K562 (cell line): ENCODE data around the gene CHCHD4. TPM values are rescaled to one million over a fixed set of nuclear protein-coding genes. Genes with fewer than 3 reads are reported as not detected.

Experiments
- CHD2 ChIP-seq: IDR thresholded peaks from 2 replicates; pipeline ENCODE4 v1.6.1; 2011; ENCODE audit warnings: low read depth, low read length
- CREB3 ChIP-seq: fragments of 450-650 bp; conservative IDR thresholded peaks from 2 replicates; pipeline ENCODE4 v1.6.1; 2016; ENCODE audit warnings: missing genetic modification characterization, low read depth, mild to moderate bottlenecking, missing compliant biosample characterization, moderate library complexity
- HDAC3 ChIP-seq: fragments of 450-650 bp; IDR thresholded peaks from 2 replicates; pipeline ENCODE4 v1.6.1; 2018; ENCODE audit warnings: borderline replicate concordance, mild to moderate bottlenecking, moderate library complexity; ENCODE audit not compliant: partially characterized antibody
- NR2C1 ChIP-seq, 2 experiments: fragments of 450-650 bp; IDR thresholded peaks; 2 replicates each; pipeline ENCODE4 v1.6.1; 2017; ENCODE audit warnings: mild to moderate bottlenecking in 2 of 2, antibody characterized with exemption in 1 of 2, inconsistent platforms in 1 of 2, missing compliant biosample characterization in 1 of 2, missing genetic modification characterization in 1 of 2
- RFX7 ChIP-seq: fragments of 250-450 bp; sonication (Bioruptor Pico); IDR thresholded peaks from 2 replicates; pipeline ENCODE4 v1.5.1; 2021; ENCODE audit warnings: mild to moderate bottlenecking
- SIX5 ChIP-seq, 2 experiments: IDR thresholded peaks; 2 replicates each; pipeline ENCODE4 v1.6.1; 2011; ENCODE audit warnings: low read length in 2 of 2, borderline replicate concordance in 1 of 2, low read depth in 1 of 2, mild to moderate bottlenecking in 1 of 2, moderate library complexity in 1 of 2; ENCODE audit not compliant: insufficient read depth in 1 of 2
- STAT6 ChIP-seq: sonication (generic); formaldehyde crosslinking; IDR thresholded peaks from 2 replicates; pipeline ENCODE4 v1.8.1; 2023; ENCODE audit warnings: mild to moderate bottlenecking, missing genetic modification reagents
- TBL1XR1 ChIP-seq, 2 experiments: IDR thresholded peaks; 2 replicates each; pipeline ENCODE4 v1.6.1; 2012; ENCODE audit warnings: improper control_type of control experiment in 2 of 2, low read length in 2 of 2, mild to moderate bottlenecking in 1 of 2
- ZFP91 ChIP-seq: sonication (generic); formaldehyde crosslinking; IDR thresholded peaks from 2 replicates; pipeline ENCODE4 v1.8.0; 2022; ENCODE audit warnings: mild to moderate bottlenecking, missing genetic modification reagents
- ZNF140 ChIP-seq: fragments of 250-450 bp; sonication (Bioruptor Pico); IDR thresholded peaks from 2 replicates; pipeline ENCODE4 v1.8.0; 2021; ENCODE audit warnings: moderate library complexity, mild to moderate bottlenecking, inconsistent platforms
- ZNF444 ChIP-seq: fragments of 250-450 bp; sonication (Bioruptor Pico); IDR thresholded peaks from 2 replicates; pipeline ENCODE4 v1.4.0; 2020; ENCODE audit warnings: mild to moderate bottlenecking, moderate library complexity
- ZNF589 ChIP-seq: fragments of 200-800 bp; sonication (Bioruptor generic); IDR thresholded peaks from 2 replicates; pipeline ENCODE4 v1.6.1; 2016; ENCODE audit warnings: low read depth, missing genetic modification characterization, missing compliant biosample characterization
- polyA plus RNA-seq, 8 experiments: library from polyadenylated mRNA; depleted of rRNA in 4 of 8; stranded (reverse) in 5 of 8; unstranded in 3 of 8; fragments of >200 nt; fragmentation: Nextera tagmentation in 2 of 8; fragmentation: Illumina TruSeq in 1 of 8; extraction: Ambion mirVana in 2 of 8; extraction: Trizol in 1 of 8; gene quantifications; 2 replicates each; pipeline versions ENCODE4 v1.2.1 to v1.2.3, GENCODE V29; 2011 to 2014; ENCODE audit warnings: inconsistent platforms in 1 of 8, missing spikeins in 1 of 8
- total RNA-seq, 7 experiments: library from RNA; depleted of rRNA in 6 of 7; stranded (reverse); fragments of >200 nt in 6 of 7; fragmentation: Illumina TruSeq in 2 of 7; extraction: Trizol in 2 of 7; gene quantifications; 2 replicates each; pipeline versions ENCODE4 v1.2.1 to v1.2.3, GENCODE V29; 2011 to 2021; ENCODE audit warnings: low replicate concordance in 1 of 7
- TF ChIP-seq, protein P1 (sequence below), 2 experiments: fragments of 450-650 bp; IDR thresholded peaks; 2 replicates each; pipeline ENCODE4 v1.6.1; 2016
- TF ChIP-seq, protein P2 (sequence below), 2 experiments: fragments of 450-650 bp in 1 of 2; IDR thresholded peaks; 2 replicates each; pipeline ENCODE4 v1.6.1; 2011 to 2017; ENCODE audit warnings: low read depth in 2 of 2, antibody characterized with exemption in 1 of 2, borderline replicate concordance in 1 of 2, low read length in 1 of 2, mild to moderate bottlenecking in 1 of 2, mixed read lengths in 1 of 2; ENCODE audit not compliant: control insufficient read depth in 1 of 2

Gene CHCHD4
- total and polyA plus RNA-seq, 9 of the 15 experiments (the other 6 are each of a cell fraction or from before 2014, with no cell fraction given), result 55.4 to 225 (median 77.2) TPM

DNA sequence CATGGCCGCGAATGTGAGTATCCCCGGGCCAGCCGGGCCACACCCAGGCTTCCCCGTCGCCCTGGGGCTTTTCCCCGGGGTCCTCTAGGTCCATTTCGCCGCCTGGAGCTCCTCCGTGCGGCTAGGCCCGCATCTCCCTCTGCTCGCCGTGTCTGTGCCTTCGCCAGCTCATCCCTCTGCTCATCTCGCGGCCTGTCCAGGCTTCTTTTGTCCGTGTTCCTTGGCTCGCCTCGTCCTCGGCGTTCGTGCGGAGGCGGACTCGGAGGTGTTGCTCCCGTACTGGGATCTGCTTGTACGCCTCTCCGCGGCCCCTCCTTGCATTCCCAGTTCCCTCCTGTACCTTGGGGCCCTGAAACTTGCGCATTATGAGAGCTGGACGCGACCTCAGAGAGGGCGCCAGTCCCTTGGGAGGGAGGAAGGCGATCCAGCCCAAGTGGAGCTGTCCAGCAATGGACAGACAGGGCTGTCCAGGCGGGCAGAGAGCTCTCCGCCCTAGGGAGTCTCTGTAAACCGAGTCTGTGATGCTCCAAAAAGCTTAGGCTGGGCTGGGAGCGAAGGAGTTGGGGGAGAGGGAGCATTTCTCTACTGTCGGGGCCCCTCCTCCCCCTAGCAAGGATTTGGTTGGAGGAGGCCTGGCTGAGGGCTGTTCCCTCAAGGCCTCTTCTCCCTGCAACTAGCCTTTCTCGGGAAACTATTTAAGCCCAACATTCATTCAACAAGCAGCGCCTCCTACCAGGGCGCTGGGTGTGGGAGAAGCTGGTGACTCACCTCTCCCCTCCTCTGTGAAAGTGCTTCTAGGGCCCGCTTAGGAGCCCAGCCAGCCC, 735 bp upstream of the CHCHD4 start (continued):
- TF ChIP-seq, protein P1, sequence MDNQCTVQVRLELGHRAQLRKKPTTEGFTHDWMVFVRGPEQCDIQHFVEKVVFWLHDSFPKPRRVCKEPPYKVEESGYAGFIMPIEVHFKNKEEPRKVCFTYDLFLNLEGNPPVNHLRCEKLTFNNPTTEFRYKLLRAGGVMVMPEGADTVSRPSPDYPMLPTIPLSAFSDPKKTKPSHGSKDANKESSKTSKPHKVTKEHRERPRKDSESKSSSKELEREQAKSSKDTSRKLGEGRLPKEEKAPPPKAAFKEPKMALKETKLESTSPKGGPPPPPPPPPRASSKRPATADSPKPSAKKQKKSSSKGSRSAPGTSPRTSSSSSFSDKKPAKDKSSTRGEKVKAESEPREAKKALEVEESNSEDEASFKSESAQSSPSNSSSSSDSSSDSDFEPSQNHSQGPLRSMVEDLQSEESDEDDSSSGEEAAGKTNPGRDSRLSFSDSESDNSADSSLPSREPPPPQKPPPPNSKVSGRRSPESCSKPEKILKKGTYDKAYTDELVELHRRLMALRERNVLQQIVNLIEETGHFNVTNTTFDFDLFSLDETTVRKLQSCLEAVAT (IDR thresholded peaks at IDR 0.05), result no peak; a peak in 1 of 4 replicates
- TF ChIP-seq TBL1XR1 (IDR thresholded peaks at IDR 0.05; ENCODE audit: low read length in 2 of 2) (no peak), ZNF589 (peak; percentile 84), ZNF444 (CRISPR knock-in tag) (no peak), ZNF140 (CRISPR knock-in tag) (no peak), NR2C1 (IDR thresholded peaks at IDR 0.05) (no peak), NR2C1 (tag; IDR thresholded peaks at IDR 0.05) (no peak), RFX7 (CRISPR knock-in tag) (no peak), HDAC3 (no peak), STAT6 (CRISPR knock-in tag) (0 out of 2 replicates have a peak, but pooled peaks have one; percentile 25), ZFP91 (CRISPR knock-in tag) (0 out of 2 replicates have a peak, but pooled peaks have one; percentile 5), CHD2 (no peak), SIX5 (IDR thresholded peaks at IDR 0.05; ENCODE audit: borderline replicate concordance in 1 of 2, insufficient read depth in 1 of 2, low read depth in 1 of 2, low read length in 2 of 2) (no peak), CREB3 (tag) (peak; percentile 66; the same call in 1 of the 2 replicates)
- TF ChIP-seq, protein P2, sequence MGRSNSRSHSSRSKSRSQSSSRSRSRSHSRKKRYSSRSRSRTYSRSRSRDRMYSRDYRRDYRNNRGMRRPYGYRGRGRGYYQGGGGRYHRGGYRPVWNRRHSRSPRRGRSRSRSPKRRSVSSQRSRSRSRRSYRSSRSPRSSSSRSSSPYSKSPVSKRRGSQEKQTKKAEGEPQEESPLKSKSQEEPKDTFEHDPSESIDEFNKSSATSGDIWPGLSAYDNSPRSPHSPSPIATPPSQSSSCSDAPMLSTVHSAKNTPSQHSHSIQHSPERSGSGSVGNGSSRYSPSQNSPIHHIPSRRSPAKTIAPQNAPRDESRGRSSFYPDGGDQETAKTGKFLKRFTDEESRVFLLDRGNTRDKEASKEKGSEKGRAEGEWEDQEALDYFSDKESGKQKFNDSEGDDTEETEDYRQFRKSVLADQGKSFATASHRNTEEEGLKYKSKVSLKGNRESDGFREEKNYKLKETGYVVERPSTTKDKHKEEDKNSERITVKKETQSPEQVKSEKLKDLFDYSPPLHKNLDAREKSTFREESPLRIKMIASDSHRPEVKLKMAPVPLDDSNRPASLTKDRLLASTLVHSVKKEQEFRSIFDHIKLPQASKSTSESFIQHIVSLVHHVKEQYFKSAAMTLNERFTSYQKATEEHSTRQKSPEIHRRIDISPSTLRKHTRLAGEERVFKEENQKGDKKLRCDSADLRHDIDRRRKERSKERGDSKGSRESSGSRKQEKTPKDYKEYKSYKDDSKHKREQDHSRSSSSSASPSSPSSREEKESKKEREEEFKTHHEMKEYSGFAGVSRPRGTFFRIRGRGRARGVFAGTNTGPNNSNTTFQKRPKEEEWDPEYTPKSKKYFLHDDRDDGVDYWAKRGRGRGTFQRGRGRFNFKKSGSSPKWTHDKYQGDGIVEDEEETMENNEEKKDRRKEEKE (IDR thresholded peaks at IDR 0.05; ENCODE audit: borderline replicate concordance in 1 of 2, control insufficient read depth in 1 of 2, low read depth in 2 of 2, low read length in 1 of 2), result no peak
